ENCODE data around the gene NKX1-2.

Gene NKX1-2

GRCh38 chr10:124417895-124418725, 31.7 kb downstream of the NKX1-2 start:
- peak; percentile 38 for DNase-seq (ENCODE audit: low read depth)

GRCh38 chr10:124416733-124417132, 33.1 kb downstream of the NKX1-2 start:
- DNase-seq (ENCODE audit: low read depth), result peak; percentile 66

DNA sequence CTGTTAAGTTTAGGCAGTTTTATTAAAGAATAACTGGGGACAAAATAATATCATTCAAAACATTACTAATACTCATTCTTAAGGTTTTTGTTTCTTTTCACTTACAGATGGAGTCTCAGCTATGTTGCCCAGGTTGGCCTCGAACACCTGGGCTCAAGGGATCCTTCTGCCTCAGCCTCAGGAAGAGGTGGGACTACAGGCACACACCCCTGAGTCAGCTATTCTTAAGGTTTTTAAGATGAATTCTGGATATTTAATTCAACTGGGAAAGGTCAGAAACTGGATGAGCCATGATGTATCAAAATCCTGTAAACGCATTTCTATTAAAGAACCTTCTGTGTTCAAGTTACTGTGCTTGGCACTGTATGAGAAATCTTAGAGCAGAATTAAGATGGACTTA, 34.6 kb downstream of the NKX1-2 start:
- no peak for DNase-seq (ENCODE audit: low read depth)

DNA sequence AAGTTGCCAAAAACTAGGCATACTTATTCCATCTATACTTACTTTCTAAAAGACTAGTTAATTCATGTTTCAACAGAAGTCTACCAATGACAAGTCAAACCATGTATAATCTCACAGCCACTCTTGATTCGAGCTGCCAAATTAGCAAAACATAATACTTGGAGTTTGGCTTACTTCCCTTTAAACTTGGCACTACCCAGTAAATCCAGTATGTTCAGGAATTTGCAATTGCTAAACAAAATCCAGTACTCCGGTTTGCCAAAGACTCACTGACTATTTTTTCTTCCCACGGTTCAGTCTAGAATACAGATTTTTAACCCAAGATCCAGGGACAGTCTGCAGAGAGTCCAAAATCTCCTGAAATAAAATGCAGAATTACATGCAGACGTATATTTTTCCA, 35.8 kb downstream of the NKX1-2 start:
- no peak for DNase-seq (ENCODE audit: low read depth)

DNA sequence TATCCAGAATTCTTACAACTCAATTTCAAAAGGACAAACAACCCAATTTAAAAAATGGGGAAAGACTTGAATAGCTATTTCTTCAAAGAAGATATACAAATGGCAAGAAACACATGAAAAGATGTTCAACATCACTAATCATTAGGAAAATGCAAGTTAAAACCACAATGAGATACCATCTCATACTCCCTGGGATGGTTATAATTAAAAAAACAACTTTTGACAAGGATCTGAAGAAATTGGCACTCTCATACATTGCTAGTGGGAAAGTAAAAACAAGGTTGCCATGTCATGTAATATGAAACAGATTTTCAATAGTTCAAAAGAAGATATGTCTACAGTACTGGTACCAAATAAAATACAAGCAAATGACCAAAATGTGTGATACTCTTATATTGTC, 40.1 kb downstream of the NKX1-2 start:
- no peak for DNase-seq (ENCODE audit: low read depth)

DNA sequence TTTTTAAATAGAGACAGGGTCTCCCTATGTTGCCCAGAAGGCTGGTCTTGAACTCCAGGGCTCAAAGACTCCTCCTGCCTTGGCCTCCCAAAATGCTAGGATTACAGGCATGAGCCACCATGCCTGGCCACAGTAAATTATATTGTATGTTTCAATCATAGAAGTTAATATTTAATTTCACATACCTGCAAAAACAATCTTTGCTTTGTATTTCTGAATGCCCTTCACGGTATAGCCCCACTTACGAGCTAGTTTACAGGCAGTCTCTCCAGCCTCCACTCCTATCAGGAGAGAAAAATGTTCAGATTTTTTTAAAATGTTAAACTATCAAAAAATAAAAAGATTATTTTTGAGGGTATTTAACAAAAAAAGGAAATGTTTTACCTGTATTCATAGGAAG, 41.5 kb downstream of the NKX1-2 start:
- DNase-seq (ENCODE audit: low read depth), result no peak

DNA sequence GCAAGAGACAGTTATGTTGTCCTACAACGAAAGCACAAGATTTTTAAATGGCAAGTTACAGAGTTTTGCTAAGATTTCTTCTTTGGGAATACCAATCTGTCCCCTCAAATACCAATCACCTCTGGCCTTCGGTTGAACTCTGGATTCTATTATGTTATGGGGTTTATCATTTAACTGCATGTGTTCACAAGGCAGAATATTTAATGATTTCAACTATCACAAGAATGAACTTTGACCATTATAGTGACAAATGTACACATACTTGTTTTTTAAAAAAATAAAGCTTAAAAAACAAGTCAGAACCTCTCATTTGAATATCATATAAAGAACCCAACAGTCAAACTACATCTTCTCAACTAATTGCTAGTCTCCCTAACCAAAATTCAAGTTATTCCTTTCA, 42.4 kb downstream of the NKX1-2 start:
- DNase-seq (ENCODE audit: low read depth), result no peak

DNA sequence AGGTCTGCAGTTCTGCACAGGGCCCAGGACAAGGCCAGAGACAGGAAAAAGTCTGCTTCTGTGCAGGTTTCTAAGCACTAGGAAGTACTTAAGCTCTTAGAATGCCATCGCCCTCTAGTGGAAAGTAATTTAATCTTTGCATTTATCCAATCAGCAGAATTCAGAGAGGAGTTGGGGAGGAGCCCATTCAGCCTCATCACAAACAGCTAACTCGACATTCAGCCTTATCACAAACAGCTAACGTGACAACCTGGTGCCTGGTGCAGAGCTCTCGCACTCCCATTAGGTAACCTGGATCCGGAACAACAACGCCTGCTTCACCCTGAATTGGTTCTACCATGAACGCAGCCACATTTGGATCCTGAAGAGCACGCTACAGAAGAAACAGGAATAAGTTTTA, 46.3 kb downstream of the NKX1-2 start:
- DNase-seq (ENCODE audit: low read depth), result peak; percentile 69

GRCh38 chr10:124402273-124402672, 47.6 kb downstream of the NKX1-2 start:
- no peak for DNase-seq (ENCODE audit: low read depth)

DNA sequence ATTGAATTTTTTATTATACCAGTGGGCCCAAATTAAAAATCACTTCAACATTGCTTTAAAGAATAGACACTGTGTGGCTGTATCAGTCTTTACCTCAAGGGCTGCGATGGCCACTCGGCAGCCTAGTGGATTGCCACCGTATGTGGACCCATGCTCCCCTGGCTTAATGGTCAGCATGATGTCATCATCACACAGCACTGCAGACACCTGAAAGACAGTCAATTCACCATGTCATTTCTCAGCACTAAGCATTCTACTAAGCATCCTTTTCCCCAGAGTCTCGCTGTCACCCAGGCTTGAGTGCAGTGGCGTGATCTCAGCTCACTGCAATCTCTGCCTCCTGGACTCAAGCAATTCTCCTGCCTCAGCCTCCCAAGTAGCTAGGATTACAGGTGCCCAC, 48.2 kb downstream of the NKX1-2 start:
- no peak for DNase-seq (ENCODE audit: low read depth)

Measured in stromal cell of bone marrow (primary cell).